ENCODE results near the gene RALA. TPM values are rescaled to one million over a fixed set of nuclear protein-coding genes. Genes with fewer than 3 reads are reported as not detected.
A peak's percentile ranks its signal among the peaks of the same experiment; 100 is the strongest.

The RALA gene
- total RNA-seq, 4 donors from 2014 or later = 16.2 to 20.5 (median 19.0) TPM

DNA sequence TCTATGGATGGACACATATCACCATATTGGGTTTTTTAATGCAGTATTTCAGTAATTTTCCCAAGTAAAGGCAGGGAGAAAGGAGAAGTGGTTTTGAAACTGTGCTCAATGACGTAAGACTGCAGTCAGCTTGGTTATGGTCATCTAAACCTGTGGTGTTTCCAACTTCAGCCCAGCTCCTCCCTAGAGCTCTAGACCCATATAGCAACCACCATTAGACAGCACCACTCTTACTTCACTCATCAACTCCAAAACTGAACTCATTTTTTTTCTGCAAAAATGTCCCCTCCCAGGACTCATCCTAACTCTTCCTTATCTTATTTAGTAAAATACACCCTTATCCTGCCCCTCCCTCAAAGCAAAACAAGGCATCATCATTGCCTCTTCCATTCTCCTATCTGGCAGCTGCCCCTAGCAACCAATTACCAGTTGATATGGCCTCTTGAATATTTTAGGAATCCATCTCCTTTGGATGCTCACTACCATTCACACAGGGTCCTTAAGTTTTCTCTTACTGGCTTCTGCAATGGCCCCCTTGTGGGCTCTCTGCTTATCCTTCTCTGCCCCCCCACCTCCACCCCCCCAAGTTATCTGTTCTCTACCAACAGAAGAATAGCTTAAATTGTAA, 1.5 kb upstream of the RALA start:
- H3K4me3 ChIP-seq (ENCODE audit: low read depth, poor library complexity, severe bottlenecking) = no peak overlapping the region
- WGBS, 2 donors = 75 to 89% methylated on average over 1 of the region's 1 CpG
- intact Hi-C loops (cut with DNase I; ENCODE audit: low total_unique reads) = no loop called here
- no peak for DNase-seq (ENCODE audit: low spot score in 2 of 2)
- TF ChIP-seq POLR2A (IDR thresholded peaks at IDR 0.05) = no peak
- TF ChIP-seq, protein P1, sequence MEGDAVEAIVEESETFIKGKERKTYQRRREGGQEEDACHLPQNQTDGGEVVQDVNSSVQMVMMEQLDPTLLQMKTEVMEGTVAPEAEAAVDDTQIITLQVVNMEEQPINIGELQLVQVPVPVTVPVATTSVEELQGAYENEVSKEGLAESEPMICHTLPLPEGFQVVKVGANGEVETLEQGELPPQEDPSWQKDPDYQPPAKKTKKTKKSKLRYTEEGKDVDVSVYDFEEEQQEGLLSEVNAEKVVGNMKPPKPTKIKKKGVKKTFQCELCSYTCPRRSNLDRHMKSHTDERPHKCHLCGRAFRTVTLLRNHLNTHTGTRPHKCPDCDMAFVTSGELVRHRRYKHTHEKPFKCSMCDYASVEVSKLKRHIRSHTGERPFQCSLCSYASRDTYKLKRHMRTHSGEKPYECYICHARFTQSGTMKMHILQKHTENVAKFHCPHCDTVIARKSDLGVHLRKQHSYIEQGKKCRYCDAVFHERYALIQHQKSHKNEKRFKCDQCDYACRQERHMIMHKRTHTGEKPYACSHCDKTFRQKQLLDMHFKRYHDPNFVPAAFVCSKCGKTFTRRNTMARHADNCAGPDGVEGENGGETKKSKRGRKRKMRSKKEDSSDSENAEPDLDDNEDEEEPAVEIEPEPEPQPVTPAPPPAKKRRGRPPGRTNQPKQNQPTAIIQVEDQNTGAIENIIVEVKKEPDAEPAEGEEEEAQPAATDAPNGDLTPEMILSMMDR (IDR thresholded peaks at IDR 0.05) = no peak

DNA sequence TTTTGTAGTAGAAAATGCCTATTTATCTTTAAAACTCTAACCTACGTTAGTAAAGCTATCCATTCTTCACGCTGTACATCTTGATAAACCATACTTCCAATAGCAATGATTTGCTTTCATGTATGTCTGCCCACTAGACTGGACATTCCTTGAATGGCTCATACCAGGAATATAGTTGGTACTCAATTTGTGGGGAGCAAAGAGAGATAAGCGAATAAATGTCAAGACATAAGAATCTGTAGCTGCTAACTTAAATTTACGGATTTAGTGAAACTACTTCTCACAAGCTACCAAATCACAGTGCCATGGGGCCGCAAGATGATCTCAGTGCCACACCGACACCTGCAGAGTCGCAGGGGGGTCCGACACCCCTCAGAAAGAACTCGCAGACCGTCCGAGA, 763 bp upstream of the RALA start:
- TF ChIP-seq, protein P1 (IDR thresholded peaks at IDR 0.05) = no peak
- TF ChIP-seq POLR2A (IDR thresholded peaks at IDR 0.05) = no peak
- peak overlapping the region; percentile 96 for H3K4me3 ChIP-seq (ENCODE audit: low read depth, poor library complexity, severe bottlenecking)
- no peak for DNase-seq (ENCODE audit: low spot score in 2 of 2)
- intact Hi-C loops (cut with DNase I; ENCODE audit: low total_unique reads) = no loop called here
- WGBS, 2 donors = 41 to 45% methylated on average over 10 to 11 of the region's 11 CpGs

DNA sequence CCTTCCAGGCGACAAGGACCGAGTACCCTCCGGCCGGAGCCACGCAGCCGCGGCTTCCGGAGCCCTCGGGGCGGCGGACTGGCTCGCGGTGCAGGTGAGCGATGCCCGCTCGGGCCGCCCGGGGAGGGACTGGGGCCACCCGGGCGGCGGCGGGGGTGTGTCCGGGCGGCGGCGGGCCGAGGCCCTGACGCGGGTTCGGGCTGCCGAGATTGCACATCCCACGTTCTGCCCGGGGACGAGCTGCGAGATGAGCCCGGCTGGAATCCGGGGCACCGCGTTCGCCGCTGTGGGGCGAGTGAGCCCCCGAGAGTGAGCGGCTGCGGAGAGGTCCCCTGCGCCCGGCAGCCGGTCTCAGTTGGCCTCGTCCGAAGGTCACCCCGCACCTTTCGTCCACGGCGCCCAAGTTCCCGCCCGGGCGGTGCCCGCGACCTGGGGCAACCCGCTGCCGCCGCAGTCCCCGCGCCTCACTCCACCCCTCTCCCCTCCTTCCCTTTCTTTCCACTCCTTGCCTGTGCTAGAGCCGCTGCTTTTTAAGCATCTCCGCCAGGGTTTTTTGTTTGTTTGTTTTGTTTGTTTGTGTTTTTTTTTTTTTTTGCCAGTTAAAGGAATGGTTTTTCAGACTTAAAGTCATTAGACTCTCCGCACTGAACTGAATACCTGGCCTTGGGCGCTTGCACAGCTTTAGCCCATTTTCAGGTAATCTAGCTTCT, 515 bp downstream of the RALA start:
- peak overlapping the region; percentile 96 for H3K4me3 ChIP-seq (ENCODE audit: low read depth, poor library complexity, severe bottlenecking)
- TF ChIP-seq, protein P1 (IDR thresholded peaks at IDR 0.05) = no peak
- no peak for TF ChIP-seq POLR2A (IDR thresholded peaks at IDR 0.05)
- intact Hi-C loops (cut with DNase I; ENCODE audit: low total_unique reads) = no loop called here
- peak in 1 of 2 donors; percentile 87 for DNase-seq (ENCODE audit: low spot score in 2 of 2)
- WGBS, 2 donors = 0 to 1% methylated on average over 31 to 36 of the region's 68 CpGs

DNA sequence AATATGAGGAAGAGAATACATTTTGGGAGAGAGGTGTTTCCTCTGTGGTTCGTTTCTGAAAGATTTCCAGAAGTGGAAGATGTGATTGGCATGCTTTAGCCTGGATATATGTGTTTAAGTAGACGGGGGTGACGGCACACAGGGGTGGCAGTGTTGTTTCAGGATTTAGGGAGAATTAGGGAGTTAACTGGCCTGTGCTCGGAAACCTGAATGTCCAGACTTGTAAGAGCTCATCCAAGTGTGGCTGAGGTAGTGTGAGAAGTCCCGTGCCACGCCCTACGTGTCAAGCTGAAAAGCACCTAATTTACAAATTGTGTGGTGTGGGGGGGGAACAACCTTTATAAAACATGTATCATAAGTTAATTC, 1.1 kb downstream of the RALA start:
- no peak for DNase-seq (ENCODE audit: low spot score in 2 of 2)
- TF ChIP-seq, protein P1 (IDR thresholded peaks at IDR 0.05) = no peak
- no peak for TF ChIP-seq POLR2A (IDR thresholded peaks at IDR 0.05)
- peak overlapping the region; percentile 96 for H3K4me3 ChIP-seq (ENCODE audit: low read depth, poor library complexity, severe bottlenecking)
- 0 to 11% methylated on average over 7 of the region's 7 CpGs for WGBS, 2 donors
- intact Hi-C loops (cut with DNase I; ENCODE audit: low total_unique reads) = no loop called here

DNA sequence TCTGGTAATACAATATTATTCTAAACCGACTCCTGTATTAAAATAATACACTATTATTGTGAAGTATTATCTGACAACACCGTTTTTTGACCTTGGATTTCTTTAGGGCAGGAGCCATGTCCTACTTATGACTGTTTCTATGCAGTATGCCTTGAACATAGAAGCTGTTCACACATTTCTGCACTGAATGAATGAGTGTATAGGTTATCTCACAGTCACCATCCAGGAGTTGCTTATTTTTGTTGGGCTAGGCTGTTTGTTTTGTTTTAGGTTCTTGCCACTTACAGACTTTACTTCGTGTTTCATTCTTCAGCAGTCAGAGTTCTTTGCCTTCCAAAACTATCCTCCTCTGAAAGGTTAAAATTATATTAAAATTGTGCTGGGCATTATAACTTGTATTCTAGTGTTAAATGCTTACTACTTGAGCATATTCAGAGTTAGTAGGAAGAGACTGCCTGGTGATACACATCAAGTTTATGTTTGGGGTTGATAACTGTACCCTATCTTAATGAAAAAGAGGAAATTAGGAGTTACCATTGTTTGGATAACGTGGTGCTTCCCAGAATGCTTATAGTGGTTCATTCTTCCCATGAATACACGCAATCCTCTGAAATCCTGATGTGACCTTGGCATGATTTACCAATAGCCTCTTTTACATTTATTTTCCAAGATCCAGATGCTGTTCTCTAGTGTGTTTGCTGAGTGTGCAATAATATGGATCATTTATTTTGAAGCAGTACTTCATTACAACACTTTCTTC, 1.7 kb downstream of the RALA start:
- intact Hi-C loops (cut with DNase I; ENCODE audit: low total_unique reads) = no loop called here

More for the DNA sequence above, 1.7 kb downstream of the RALA start:
- no peak overlapping the region for H3K4me3 ChIP-seq (ENCODE audit: low read depth, poor library complexity, severe bottlenecking)
- WGBS, 2 donors = 11 to 20% methylated on average over 5 of the region's 5 CpGs
- no peak for DNase-seq (ENCODE audit: low spot score in 2 of 2)
- TF ChIP-seq, protein P1 (IDR thresholded peaks at IDR 0.05) = no peak
- no peak for TF ChIP-seq POLR2A (IDR thresholded peaks at IDR 0.05)

All from lower leg skin (tissue), 4 donors.